Measurements from ENCODE around the gene SLC25A45. TPM values are rescaled to one million over a fixed set of nuclear protein-coding genes. Genes with fewer than 3 reads are reported as not detected.

The SLC25A45 gene
- polyA plus RNA-seq, 1 donor (not counting 4 experiments of a cell fraction or from before 2014, with no cell fraction given) = 0.20 TPM

DNA sequence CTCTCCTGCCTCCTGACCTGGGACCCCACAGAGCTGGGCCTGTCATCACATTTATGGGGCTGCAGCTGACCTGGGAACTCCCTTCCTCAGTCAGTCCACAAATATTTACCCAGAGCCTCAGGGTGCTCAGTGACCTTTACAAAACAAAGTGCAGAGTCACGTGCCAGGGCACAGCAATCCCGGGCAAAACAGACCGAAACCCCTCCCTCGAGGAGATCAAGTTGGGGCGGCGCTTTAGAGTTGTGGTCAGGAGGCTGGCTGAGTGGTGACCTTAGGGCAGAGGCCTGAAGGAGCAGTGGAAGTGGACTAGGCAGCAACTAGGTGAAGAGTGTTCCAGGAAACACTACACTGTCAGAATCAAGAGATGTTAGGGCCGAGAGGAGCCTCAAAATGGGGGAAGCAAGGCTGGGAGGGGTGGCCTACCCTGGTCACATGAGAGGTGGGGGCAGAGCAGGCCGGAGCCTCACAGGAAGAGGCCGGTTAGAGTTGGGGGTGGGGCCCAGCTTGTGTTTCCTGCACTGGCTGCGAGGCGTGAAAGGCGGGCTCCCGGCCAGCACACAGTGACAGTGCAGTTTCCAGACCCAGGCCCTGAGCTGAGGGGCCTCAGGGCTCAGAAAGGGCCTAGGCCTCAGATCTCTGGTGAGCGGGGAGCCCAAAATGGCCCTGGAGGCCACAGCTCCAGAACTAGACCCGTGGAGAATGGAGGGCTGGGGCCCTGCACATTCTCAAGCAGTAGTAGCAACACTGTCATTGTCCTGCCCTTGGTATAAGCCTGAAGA, 36.4 kb upstream of the SLC25A45 start:
- DNase-seq (ENCODE audit: low read depth, low spot score) (no peak), FAIRE-seq (no peak)
- H3K4me2 ChIP-seq (ENCODE audit: control insufficient read depth, extremely low read depth, insufficient read depth, low read depth, low read length) = peak overlapping the region; percentile 66
- H3K9me3 ChIP-seq (ENCODE audit: control insufficient read depth, low read depth, low read length) = no peaks in the 10 kb centered on the region
- H3K36me3 ChIP-seq (ENCODE audit: control insufficient read depth in 2 of 2, extremely low read depth in 1 of 2, insufficient read depth in 2 of 2, low read length in 2 of 2) = peaks cover 2 to 9% of the 10 kb centered on the region in 2 experiments
- no peaks in the 10 kb centered on the region for H3K27me3 ChIP-seq (ENCODE audit: control insufficient read depth, extremely low read depth, insufficient read depth, low read length)
- peak overlapping the region; percentile 100 for H3K9ac ChIP-seq (ENCODE audit: control insufficient read depth, extremely low read depth, insufficient read depth, low read length)
- dilution Hi-C loops (cut with MboI; ENCODE audit: extremely low pct_ligation_motif_present, low sequenced_read_pairs) = no loop called here
- H4K20me1 ChIP-seq (ENCODE audit: control insufficient read depth, extremely low read depth, insufficient read depth, low read length) = peaks cover 12% of the 10 kb centered on the region
- TF ChIP-seq, protein P1, sequence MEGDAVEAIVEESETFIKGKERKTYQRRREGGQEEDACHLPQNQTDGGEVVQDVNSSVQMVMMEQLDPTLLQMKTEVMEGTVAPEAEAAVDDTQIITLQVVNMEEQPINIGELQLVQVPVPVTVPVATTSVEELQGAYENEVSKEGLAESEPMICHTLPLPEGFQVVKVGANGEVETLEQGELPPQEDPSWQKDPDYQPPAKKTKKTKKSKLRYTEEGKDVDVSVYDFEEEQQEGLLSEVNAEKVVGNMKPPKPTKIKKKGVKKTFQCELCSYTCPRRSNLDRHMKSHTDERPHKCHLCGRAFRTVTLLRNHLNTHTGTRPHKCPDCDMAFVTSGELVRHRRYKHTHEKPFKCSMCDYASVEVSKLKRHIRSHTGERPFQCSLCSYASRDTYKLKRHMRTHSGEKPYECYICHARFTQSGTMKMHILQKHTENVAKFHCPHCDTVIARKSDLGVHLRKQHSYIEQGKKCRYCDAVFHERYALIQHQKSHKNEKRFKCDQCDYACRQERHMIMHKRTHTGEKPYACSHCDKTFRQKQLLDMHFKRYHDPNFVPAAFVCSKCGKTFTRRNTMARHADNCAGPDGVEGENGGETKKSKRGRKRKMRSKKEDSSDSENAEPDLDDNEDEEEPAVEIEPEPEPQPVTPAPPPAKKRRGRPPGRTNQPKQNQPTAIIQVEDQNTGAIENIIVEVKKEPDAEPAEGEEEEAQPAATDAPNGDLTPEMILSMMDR (optimal IDR thresholded peaks at IDR 0.05 in 1 of 3, IDR thresholded peaks at IDR 0.05 in 1 of 3, conservative IDR thresholded peaks at IDR 0.05 in 1 of 3; ENCODE audit: extremely low read depth in 1 of 3, insufficient read depth in 2 of 3, low read length in 3 of 3) = no peak
- no peak for TF ChIP-seq EZH2 (IDR thresholded peaks at IDR 0.05; ENCODE audit: low read length)
- H2AFZ ChIP-seq (ENCODE audit: control insufficient read depth, low read length) = peak overlapping the region; percentile 41
- H3K9me1 ChIP-seq (ENCODE audit: control insufficient read depth, extremely low read depth, insufficient read depth, low read length) = peaks cover 4% of the 10 kb centered on the region
- peaks cover 55% of the 10 kb centered on the region for H3K4me1 ChIP-seq (ENCODE audit: control insufficient read depth, extremely low read depth, insufficient read depth, low read length)
- peaks cover 18% of the 10 kb centered on the region for H3K79me2 ChIP-seq (ENCODE audit: control insufficient read depth, insufficient read depth, low read length)
- H3K27ac ChIP-seq (ENCODE audit: control insufficient read depth, insufficient read depth, low read length) = peak overlapping the region; percentile 99
- H3K4me3 ChIP-seq (ENCODE audit: control insufficient read depth in 2 of 3, extremely low read depth in 1 of 3, insufficient read depth in 2 of 3, low read depth in 1 of 3, low read length in 3 of 3) = peak overlapping the region; percentile 17 to 53 (median 47)

DNA sequence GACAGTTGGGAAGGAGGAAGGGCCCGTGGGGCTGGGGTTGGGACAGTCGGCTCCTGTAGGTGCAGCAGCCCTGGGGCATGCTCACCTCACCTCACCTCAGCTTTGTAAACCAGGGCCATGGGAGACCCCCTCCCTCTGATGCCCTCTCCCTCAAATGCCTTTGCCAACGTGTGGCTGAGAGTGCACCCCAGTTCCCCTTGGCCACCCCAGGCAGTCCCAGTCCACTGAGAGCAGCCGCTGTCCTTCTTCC, 35.9 kb upstream of the SLC25A45 start:
- Histone ChIP-seq H3K36me3 (ENCODE audit: control insufficient read depth in 2 of 2, extremely low read depth in 1 of 2, insufficient read depth in 2 of 2, low read length in 2 of 2) (peaks cover 4 to 6% of the 10 kb centered on the region in 2 experiments), H3K4me1 (ENCODE audit: control insufficient read depth, extremely low read depth, insufficient read depth, low read length) (peaks cover 55% of the 10 kb centered on the region), H3K9me3 (ENCODE audit: control insufficient read depth, low read depth, low read length) (no peaks in the 10 kb centered on the region), H3K27ac (ENCODE audit: control insufficient read depth, insufficient read depth, low read length) (peak overlapping the region; percentile 99), H4K20me1 (ENCODE audit: control insufficient read depth, extremely low read depth, insufficient read depth, low read length) (peaks cover 7% of the 10 kb centered on the region), H3K9ac (ENCODE audit: control insufficient read depth, extremely low read depth, insufficient read depth, low read length) (peak overlapping the region; percentile 100), H3K4me2 (ENCODE audit: control insufficient read depth, extremely low read depth, insufficient read depth, low read depth, low read length) (peak overlapping the region; percentile 66), H2AFZ (ENCODE audit: control insufficient read depth, low read length) (no peak overlapping the region), H3K27me3 (ENCODE audit: control insufficient read depth, extremely low read depth, insufficient read depth, low read length) (no peaks in the 10 kb centered on the region), H3K9me1 (ENCODE audit: control insufficient read depth, extremely low read depth, insufficient read depth, low read length) (peaks cover 4% of the 10 kb centered on the region), H3K79me2 (ENCODE audit: control insufficient read depth, insufficient read depth, low read length) (peaks cover 12% of the 10 kb centered on the region), H3K4me3 (ENCODE audit: control insufficient read depth in 2 of 3, extremely low read depth in 1 of 3, insufficient read depth in 2 of 3, low read depth in 1 of 3, low read length in 3 of 3) (peak overlapping the region in 1 of 3 experiments; percentile 47)
- dilution Hi-C loops (cut with MboI; ENCODE audit: extremely low pct_ligation_motif_present, low sequenced_read_pairs) = no loop called here
- FAIRE-seq = no peak
- DNase-seq (ENCODE audit: low read depth, low spot score) = no peak
- TF ChIP-seq, protein P1 (optimal IDR thresholded peaks at IDR 0.05 in 1 of 3, IDR thresholded peaks at IDR 0.05 in 1 of 3, conservative IDR thresholded peaks at IDR 0.05 in 1 of 3; ENCODE audit: extremely low read depth in 1 of 3, insufficient read depth in 2 of 3, low read length in 3 of 3) = no peak
- TF ChIP-seq EZH2 (IDR thresholded peaks at IDR 0.05; ENCODE audit: low read length) = no peak

Measured in keratinocyte (primary cell).